Spinal cord (tissue), 10 donors: ENCODE data around the gene AP3D1. TPM values are rescaled to one million over a fixed set of nuclear protein-coding genes. Genes with fewer than 3 reads are reported as not detected.

ENCODE experiments used
- DNase-seq, 6 donors: peaks; one replicate each; pipeline versions ENCODE4 v3.0.0 to v3.0.0-alpha.2; 2013 to 2015; ENCODE audit warnings: low spot score in 6 of 6, low read depth in 4 of 6
- H3K27ac ChIP-seq: one replicate; pipeline ENCODE4 v1.5.1; 2013; ENCODE audit warnings: low read depth, low read length, control low read depth
- H3K27me3 ChIP-seq: one replicate; pipeline ENCODE4 v1.6.1; 2013; ENCODE audit warnings: low read length; ENCODE audit not compliant: control insufficient read depth, insufficient read depth
- H3K36me3 ChIP-seq: one replicate; pipeline ENCODE4 v1.6.1; 2013; ENCODE audit warnings: low read length; ENCODE audit not compliant: control insufficient read depth, insufficient read depth
- H3K4me1 ChIP-seq: one replicate; pipeline ENCODE4 v1.6.1; 2013; ENCODE audit warnings: low read length; ENCODE audit not compliant: control insufficient read depth, insufficient read depth
- H3K4me3 ChIP-seq: one replicate; pipeline ENCODE4 v1.5.1; 2013; ENCODE audit warnings: low read depth, low read length, control low read depth
- H3K9me3 ChIP-seq: one replicate; pipeline ENCODE4 v1.6.1; 2013; ENCODE audit warnings: low read length; ENCODE audit not compliant: control insufficient read depth, insufficient read depth
- WGBS: methylation state at CpG from one replicate; pipeline ENCODE4 v1.1.5; 2013; ENCODE audit warnings: missing lambda C conversion rate; ENCODE audit not compliant: insufficient coverage; 5-methylcytosine and 5-hydroxymethylcytosine counted together
- polyA plus RNA-seq, 2 donors: library from polyadenylated mRNA; unstranded; fragments of 120-200 nt; gene quantifications; one replicate each; pipeline ENCODE4 v1.2.1, GENCODE V29; 2013; ENCODE audit not compliant: insufficient read length in 2 of 2
- total RNA-seq, 2 donors: library from RNA; depleted of rRNA in 1 of 2; stranded (reverse); fragments of 120-200 nt in 1 of 2; fragments of >200 nt in 1 of 2; gene quantifications; one replicate each; pipeline versions ENCODE4 v1.2.3 to v1.2.4, GENCODE V29; 2013 to 2014
- donor health status: healthy.

AP3D1 gene
- total and polyA plus RNA-seq, 4 donors, result 65.1 to 165 (median 113) TPM

DNA sequence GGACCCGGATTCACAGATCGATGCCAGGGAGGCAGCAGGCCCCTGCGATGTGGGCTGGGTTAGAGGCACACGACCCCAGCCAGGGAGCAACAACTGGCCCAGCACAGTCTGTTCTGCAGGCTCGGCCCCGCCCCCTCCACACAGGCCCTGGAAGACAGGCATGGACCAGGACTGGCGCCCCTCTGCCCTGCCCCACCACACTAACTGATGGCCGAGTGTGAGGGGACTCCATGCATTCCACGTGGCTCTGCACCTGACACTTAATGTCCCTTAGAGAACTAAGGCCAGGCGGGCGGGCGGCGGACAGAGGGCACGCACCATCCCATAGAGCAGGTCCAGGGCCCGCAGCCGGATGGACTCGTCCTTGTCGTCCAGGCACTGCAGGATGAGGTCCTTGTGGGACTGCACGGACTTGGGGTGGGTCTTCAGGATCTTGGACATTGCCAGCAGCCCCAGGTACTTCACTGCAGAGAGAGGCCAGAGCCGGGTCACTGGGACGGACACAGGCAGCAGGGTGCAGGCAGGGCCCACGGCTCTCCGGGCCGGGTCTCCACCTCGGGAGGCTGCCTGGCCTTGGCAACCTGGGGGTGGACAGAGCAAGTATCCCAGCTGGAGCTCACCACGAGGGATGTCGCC lies 29.8 kb downstream of the AP3D1 start:
- no peak for DNase-seq
- Histone ChIP-seq H3K9me3 (no peaks in the 10 kb centered on the region), H3K4me3 (no peak overlapping the region), H3K36me3 (peaks cover 92% of the 10 kb centered on the region), H3K27me3 (no peaks in the 10 kb centered on the region), H3K4me1 (no peaks in the 10 kb centered on the region), H3K27ac (no peak overlapping the region)
- WGBS, result 95% methylated on average over 27 of the region's 27 CpGs

GRCh38 chr19:2120821-2121220 lies 30.5 kb downstream of the AP3D1 start:
- Histone ChIP-seq H3K9me3 (no peaks in the 10 kb centered on the region), H3K4me1 (no peaks in the 10 kb centered on the region), H3K36me3 (peaks cover 92% of the 10 kb centered on the region), H3K4me3 (no peak overlapping the region), H3K27ac (no peak overlapping the region), H3K27me3 (no peaks in the 10 kb centered on the region)
- no peak for DNase-seq
- WGBS, result 98% methylated on average over 26 of the region's 26 CpGs

DNA sequence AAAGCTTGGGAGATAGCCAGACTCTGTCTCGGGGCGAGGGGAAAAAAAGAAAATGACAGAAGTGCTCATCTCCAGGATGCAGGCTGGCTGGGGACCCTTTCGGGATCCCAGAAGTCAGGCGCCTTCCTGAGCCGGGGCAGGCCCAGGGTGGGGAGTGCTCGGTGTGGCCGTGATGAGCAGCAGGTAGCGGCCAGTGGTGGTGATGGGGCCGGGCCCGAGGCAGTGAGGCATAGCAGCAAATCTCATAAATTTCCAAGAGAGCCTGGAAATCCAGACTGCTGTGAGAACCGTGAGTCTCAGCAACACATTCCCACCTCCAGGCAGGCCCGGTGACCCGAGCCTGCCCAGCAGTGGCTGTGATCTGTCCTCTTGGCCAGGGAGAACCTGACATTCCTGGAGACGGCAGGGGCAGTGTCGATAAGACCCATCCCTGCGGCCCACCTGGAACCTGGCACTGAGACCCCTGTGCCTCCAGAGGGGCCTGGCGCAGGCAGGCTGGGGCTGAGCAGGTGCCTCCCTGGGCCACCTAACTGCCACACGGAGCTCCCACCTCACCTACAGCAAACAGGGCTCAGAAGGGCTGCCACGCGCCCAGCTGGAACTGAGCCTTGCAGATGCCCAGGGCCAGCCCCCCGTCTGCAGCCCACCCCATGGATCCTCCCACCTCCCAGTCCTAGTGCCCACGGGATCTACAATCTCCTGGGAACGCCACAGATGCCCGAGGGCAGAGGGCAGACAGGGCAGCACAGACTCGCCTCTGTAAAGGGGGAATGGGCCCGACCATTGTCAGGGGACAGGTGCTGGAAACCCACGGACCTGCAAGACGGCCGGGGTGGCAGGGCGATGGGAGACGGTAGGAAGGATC lies 31.2 kb downstream of the AP3D1 start:
- Histone ChIP-seq H3K9me3 (no peaks in the 10 kb centered on the region), H3K36me3 (peaks cover 98% of the 10 kb centered on the region), H3K4me3 (no peak overlapping the region), H3K4me1 (no peaks in the 10 kb centered on the region), H3K27ac (no peak overlapping the region), H3K27me3 (no peaks in the 10 kb centered on the region)
- DNase-seq, result no peak
- WGBS, result 92% methylated on average over 27 of the region's 31 CpGs

GRCh38 chr19:2118438-2118837 lies 32.9 kb downstream of the AP3D1 start:
- WGBS, result 96% methylated on average over 18 of the region's 18 CpGs
- Histone ChIP-seq H3K9me3 (no peaks in the 10 kb centered on the region), H3K27ac (no peak overlapping the region), H3K4me3 (no peak overlapping the region), H3K36me3 (peaks cover 100% of the 10 kb centered on the region), H3K4me1 (no peaks in the 10 kb centered on the region), H3K27me3 (no peaks in the 10 kb centered on the region)
- DNase-seq, result no peak

DNA sequence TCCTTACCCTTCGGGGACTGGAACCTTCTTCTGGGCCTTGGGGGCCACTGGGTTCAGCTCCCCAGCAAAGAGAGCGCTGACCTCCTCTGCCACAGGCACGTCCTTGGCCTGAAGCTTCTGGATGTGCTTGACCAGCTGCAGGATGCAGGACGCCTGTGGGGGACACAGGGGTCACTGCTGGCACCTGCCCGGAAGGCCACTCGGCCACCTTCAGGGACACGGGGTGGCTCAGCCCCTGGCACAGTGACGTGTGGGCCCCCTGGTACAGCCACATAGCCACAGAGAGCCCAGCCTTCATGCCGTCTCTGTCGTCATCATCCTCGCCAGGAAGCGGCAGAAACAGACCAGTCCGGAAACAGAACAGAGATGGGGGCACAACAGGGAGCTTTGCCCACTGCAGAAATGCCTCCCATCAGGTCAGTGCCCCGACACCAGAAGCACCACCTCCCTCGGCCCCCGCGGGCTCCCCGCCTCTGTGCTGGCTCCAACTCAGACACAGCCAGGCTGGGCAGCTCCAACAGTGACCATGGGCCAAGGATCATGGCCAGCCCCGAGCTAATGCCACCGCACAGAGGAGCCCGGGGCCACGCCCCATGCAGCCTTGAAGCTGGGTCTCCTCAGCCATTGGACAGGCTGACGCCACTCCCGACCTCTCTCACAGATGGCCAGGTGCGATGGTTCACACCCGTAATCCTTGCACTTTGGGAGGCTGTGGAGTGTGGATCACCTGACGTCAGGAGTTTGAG lies 34.0 kb downstream of the AP3D1 start:
- no peaks in the 10 kb centered on the region for H3K9me3 ChIP-seq
- no peak overlapping the region for H3K27ac ChIP-seq
- no peak for DNase-seq

GRCh38 chr19:2116507-2116906 lies 34.9 kb downstream of the AP3D1 start:
- 95% methylated on average over 25 of the region's 25 CpGs for WGBS
- Histone ChIP-seq H3K9me3 (no peaks in the 10 kb centered on the region), H3K4me3 (no peak overlapping the region), H3K27me3 (no peaks in the 10 kb centered on the region), H3K27ac (no peak overlapping the region), H3K4me1 (no peaks in the 10 kb centered on the region), H3K36me3 (peaks cover 100% of the 10 kb centered on the region)
- DNase-seq, result no peak

More for the DNA sequence above, 34.0 kb downstream of the AP3D1 start:
- no peaks in the 10 kb centered on the region for H3K27me3 ChIP-seq
- H3K36me3 ChIP-seq, result peaks cover 100% of the 10 kb centered on the region
- no peak overlapping the region for H3K4me3 ChIP-seq
- H3K4me1 ChIP-seq, result no peaks in the 10 kb centered on the region
- WGBS, result 91% methylated on average over 27 of the region's 27 CpGs

- no peak overlapping the region for H3K4me3 ChIP-seq
- peaks cover 100% of the 10 kb centered on the region for H3K36me3 ChIP-seq
- no peak overlapping the region for H3K27ac ChIP-seq
- no peaks in the 10 kb centered on the region for H3K27me3 ChIP-seq
- H3K4me1 ChIP-seq, result no peaks in the 10 kb centered on the region
- no peak for DNase-seq
- H3K9me3 ChIP-seq, result no peaks in the 10 kb centered on the region
- WGBS, result 94% methylated on average over 24 of the region's 24 CpGs
Measured at GRCh38 chr19:2115911-2116426, 35.4 kb downstream of the AP3D1 start.

DNA sequence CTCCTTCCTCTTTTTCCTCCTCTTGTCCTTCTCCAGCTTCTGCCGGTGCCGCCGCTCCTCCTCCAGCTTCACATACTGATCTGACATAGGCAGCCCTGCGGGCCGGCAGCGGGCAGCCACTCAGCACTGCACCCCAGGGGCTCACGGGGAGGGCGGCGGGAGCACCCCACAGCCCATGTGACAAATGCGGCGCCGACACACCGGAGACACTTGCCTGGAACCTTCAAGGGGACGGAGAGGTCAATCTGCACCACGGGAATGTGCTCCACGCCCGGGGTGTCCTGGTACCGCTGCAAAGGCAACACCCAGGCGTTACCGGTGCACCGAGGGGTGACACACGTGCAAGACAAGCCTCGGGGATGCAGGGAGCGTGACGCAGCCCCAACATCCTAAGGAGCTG lies 36.0 kb downstream of the AP3D1 start:
- 95% methylated on average over 25 of the region's 25 CpGs for WGBS
- H3K9me3 ChIP-seq, result no peaks in the 10 kb centered on the region
- no peaks in the 10 kb centered on the region for H3K4me1 ChIP-seq
- no peak overlapping the region for H3K27ac ChIP-seq
- DNase-seq, result no peak
- H3K27me3 ChIP-seq, result no peaks in the 10 kb centered on the region
- peaks cover 100% of the 10 kb centered on the region for H3K36me3 ChIP-seq
- H3K4me3 ChIP-seq, result no peak overlapping the region

DNA sequence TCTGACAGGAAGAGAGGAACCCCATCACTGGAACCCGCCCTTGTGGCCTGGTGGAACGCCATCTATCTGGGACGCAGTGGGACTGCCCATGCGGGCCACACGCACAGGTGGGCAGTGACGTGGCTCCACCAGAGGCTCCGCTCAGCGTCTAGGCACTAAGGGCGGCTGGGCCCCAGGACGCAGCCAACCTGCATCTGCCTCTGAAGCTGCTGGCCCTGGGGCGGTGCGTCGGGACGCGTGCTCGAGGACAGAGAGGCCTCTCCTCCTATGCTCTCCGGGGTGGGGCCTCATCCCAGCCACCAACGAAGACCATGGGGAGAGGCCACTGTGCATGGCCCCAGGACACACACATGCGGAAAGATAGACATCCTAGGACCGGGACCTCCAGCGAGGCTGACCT lies 36.5 kb downstream of the AP3D1 start:
- no peak for DNase-seq
- H3K27ac ChIP-seq, result no peak overlapping the region
- WGBS, result 97% methylated on average over 21 of the region's 21 CpGs
- no peaks in the 10 kb centered on the region for H3K4me1 ChIP-seq
- H3K27me3 ChIP-seq, result no peaks in the 10 kb centered on the region
- no peak overlapping the region for H3K4me3 ChIP-seq
- peaks cover 100% of the 10 kb centered on the region for H3K36me3 ChIP-seq
- H3K9me3 ChIP-seq, result no peaks in the 10 kb centered on the region
